ENCODE results near the gene NUTF2. TPM values are rescaled to one million over a fixed set of nuclear protein-coding genes. Genes with fewer than 3 reads are reported as not detected.
"Not testable (repeated sequence)": the region's sequence is repeated elsewhere in the genome, so short reads cannot be mapped to it uniquely, and the experiment has no call there.

The NUTF2 gene
- total RNA-seq, 6 experiments from 2014 or later: 182 to 195 (median 185) TPM

DNA sequence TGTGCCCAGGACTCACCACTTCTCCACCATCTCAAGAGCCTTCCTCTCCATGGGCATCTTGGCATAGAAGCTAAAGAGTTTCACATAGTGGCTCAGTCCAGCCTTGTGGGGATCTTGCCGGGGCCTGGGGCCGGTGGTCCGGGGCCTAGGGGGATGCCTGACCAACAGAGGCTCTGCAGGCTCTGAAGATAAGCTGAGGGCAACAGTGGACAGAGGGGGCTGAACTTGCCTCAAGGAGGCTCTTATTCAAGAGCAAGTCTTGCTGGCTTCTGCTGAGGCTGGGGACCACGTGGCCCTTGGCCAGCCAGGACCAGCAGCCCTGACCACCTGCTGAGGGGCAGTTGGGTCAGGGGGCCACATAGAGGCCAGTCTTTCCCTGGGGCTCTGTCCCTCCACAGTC lies 18.1 kb upstream of the NUTF2 start:
- peaks cover 6% of the 10 kb centered on the region; the same call in 1 of the 2 replicates for H3K27me3 Mint-ChIP-seq (ENCODE audit: insufficient read depth)
- no peak overlapping the region for H3K27ac Mint-ChIP-seq
- peaks cover 9% of the 10 kb centered on the region for H3K4me1 Mint-ChIP-seq (ENCODE audit: low read depth)

DNA sequence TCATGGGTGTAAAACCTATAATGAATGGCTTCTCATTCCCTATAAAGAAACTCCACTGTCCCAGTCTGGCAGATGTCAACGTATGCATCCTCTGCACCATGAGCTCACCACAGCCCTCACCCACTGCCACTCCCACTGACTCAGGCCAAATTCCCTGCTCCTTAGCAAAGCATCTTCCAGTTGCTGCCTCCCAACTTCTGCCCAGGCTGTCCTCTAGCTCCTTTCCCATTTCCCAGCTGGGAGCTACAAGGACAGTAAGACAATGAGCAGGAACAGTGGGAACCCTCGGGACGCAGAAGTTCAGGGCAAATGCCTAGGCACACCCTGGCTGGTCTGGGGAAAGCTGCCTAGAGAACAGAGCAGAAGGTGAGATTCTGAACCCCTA lies 13.7 kb upstream of the NUTF2 start:
- TF ChIP-seq, protein P1, sequence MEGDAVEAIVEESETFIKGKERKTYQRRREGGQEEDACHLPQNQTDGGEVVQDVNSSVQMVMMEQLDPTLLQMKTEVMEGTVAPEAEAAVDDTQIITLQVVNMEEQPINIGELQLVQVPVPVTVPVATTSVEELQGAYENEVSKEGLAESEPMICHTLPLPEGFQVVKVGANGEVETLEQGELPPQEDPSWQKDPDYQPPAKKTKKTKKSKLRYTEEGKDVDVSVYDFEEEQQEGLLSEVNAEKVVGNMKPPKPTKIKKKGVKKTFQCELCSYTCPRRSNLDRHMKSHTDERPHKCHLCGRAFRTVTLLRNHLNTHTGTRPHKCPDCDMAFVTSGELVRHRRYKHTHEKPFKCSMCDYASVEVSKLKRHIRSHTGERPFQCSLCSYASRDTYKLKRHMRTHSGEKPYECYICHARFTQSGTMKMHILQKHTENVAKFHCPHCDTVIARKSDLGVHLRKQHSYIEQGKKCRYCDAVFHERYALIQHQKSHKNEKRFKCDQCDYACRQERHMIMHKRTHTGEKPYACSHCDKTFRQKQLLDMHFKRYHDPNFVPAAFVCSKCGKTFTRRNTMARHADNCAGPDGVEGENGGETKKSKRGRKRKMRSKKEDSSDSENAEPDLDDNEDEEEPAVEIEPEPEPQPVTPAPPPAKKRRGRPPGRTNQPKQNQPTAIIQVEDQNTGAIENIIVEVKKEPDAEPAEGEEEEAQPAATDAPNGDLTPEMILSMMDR (IDR thresholded peaks at IDR 0.05): no peak
- DNase-seq: peak; percentile 85
- Mint-ChIP-seq H3K4me1 (ENCODE audit: low read depth) (peaks cover 15% of the 10 kb centered on the region), H3K4me3 (peak overlapping the region; percentile 88), H3K27me3 (ENCODE audit: insufficient read depth) (peaks cover 3% of the 10 kb centered on the region; the same call in 1 of the 2 replicates), H3K9me3 (no peaks in the 10 kb centered on the region), H3K36me3 (ENCODE audit: low read depth) (peaks cover 11% of the 10 kb centered on the region; the same call in 1 of the 2 replicates), H3K27ac (peak overlapping the region; percentile 91)

More for the DNA sequence above, 18.1 kb upstream of the NUTF2 start:
- no peak for DNase-seq
- TF ChIP-seq, protein P1 (IDR thresholded peaks at IDR 0.05): no peak
- Mint-ChIP-seq H3K4me3 (no peak overlapping the region), H3K36me3 (ENCODE audit: low read depth) (peaks cover 15% of the 10 kb centered on the region; the same call in 1 of the 2 replicates), H3K9me3 (no peaks in the 10 kb centered on the region)

DNA sequence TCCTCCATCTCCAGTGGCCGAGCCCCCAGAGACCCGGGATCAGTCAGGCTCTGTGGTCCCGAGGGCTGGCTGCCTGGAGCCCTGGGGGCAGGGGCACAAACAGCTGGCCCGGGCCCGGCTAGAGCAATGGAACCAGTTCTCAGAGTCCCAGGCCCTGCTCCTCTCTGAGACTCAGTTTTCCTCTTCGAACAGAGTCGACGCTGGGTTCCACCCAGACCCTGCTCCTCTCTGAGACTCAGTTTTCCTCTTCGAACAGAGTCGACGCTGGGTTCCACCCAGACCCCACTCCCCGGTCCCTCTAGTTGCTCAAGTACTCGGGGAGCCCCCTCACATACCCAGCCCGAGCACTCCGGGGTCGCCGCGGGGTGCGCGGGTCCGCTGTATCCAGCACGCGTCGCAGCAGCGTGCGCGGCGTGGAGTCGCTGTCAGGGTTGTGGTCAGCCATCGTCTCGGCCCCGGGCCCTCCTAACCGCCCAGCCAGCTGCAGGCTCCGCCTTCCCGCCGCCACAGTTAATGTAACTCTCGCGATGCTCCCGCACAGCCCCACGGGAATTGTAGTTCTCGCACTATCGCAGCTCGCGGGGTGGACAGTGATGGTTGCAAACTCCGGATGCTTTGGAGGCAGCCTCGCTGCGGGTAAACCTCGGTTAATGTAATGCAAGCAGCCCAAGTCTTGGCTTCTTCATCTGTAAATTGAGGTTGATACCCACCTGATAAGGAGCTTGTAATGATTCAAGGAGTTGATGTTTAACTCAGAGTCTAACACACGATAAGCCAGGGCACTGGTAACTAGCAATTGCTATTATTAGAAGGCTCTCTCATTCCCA lies 13.1 kb upstream of the NUTF2 start:
- Mint-ChIP-seq H3K27ac (peak overlapping the region; percentile 91), H3K4me1 (ENCODE audit: low read depth) (peaks cover 15% of the 10 kb centered on the region), H3K27me3 (ENCODE audit: insufficient read depth) (peaks cover 3% of the 10 kb centered on the region; the same call in 1 of the 2 replicates), H3K9me3 (no peaks in the 10 kb centered on the region), H3K36me3 (ENCODE audit: low read depth) (peaks cover 11% of the 10 kb centered on the region; the same call in 1 of the 2 replicates), H3K4me3 (peak overlapping the region; percentile 88)
- DNase-seq: peak; percentile 86
- TF ChIP-seq, protein P1 (IDR thresholded peaks at IDR 0.05): no peak

DNA sequence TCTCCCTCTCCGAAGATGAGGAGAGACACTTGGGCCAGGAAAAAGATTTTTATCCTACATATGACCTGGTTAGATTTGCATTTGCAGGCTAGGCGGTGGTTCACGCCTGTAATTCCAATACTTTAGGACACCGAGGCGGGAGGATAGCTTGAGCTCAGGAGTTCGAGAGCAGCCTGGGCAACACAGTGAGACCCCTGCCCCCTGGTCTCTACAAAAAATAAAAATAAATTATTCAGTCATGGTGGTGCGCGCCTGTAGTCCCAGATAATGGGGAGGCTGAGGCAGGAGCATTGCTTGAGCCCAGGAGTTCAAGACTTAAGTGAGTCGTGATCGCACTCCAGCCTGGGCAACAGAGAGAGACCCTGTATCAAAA lies 12.5 kb upstream of the NUTF2 start:
- Mint-ChIP-seq H3K9me3 (no peaks in the 10 kb centered on the region), H3K36me3 (ENCODE audit: low read depth) (peaks cover 11% of the 10 kb centered on the region; the same call in 1 of the 2 replicates), H3K4me3 (peak overlapping the region; percentile 88), H3K4me1 (ENCODE audit: low read depth) (peaks cover 15% of the 10 kb centered on the region), H3K27me3 (ENCODE audit: insufficient read depth) (0 out of 2 replicates have a peak, but pooled peaks cover under 1% of the 10 kb centered on the region), H3K27ac (no peak overlapping the region)
- DNase-seq: no peak
- TF ChIP-seq, protein P1 (IDR thresholded peaks at IDR 0.05): no peak

- not testable (repeated sequence) for H3K4me3 Mint-ChIP-seq; DNase-seq; H3K36me3 Mint-ChIP-seq (ENCODE audit: low read depth); H3K9me3 Mint-ChIP-seq; H3K27ac Mint-ChIP-seq; H3K27me3 Mint-ChIP-seq (ENCODE audit: insufficient read depth)
- peaks cover 20% of the 10 kb centered on the region for H3K4me1 Mint-ChIP-seq (ENCODE audit: low read depth)
These were observed 9.5 kb upstream of the NUTF2 start for GRCh38 chr16:67837190-67837589.

DNA sequence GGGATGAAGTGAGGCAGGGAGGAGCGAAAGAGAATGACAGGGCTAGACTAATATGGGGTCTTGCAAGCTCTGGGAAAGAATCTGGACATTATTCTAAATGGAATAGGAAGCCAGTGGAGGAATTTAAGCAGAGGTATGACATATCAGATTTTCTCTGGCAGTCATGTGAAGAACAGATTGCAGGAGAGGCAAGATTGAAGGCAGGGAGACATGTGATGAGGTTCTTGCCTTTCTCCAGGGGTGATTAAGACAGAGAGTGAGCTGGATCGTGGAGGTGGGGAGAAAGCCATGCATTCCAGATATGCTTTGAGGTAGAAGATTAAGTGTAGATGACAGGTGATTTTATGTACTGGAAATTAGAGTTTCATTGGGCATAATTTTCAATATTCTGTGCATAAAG lies 8.9 kb upstream of the NUTF2 start:
- H3K27ac Mint-ChIP-seq: no peak overlapping the region
- TF ChIP-seq, protein P1 (IDR thresholded peaks at IDR 0.05): no peak
- no peaks in the 10 kb centered on the region for H3K36me3 Mint-ChIP-seq (ENCODE audit: low read depth)
- no peak overlapping the region for H3K4me3 Mint-ChIP-seq
- no peaks in the 10 kb centered on the region for H3K9me3 Mint-ChIP-seq
- peaks cover 18% of the 10 kb centered on the region for H3K4me1 Mint-ChIP-seq (ENCODE audit: low read depth)
- no peak for DNase-seq
- no peaks in the 10 kb centered on the region for H3K27me3 Mint-ChIP-seq (ENCODE audit: insufficient read depth)

Data from HFFc6 (cell line).